ENCODE measurements around the gene FERD3L. TPM values are rescaled to one million over a fixed set of nuclear protein-coding genes. Genes with fewer than 3 reads are reported as not detected.

FERD3L gene
- total RNA-seq, 1 donor from 2014 or later = not detected

DNA sequence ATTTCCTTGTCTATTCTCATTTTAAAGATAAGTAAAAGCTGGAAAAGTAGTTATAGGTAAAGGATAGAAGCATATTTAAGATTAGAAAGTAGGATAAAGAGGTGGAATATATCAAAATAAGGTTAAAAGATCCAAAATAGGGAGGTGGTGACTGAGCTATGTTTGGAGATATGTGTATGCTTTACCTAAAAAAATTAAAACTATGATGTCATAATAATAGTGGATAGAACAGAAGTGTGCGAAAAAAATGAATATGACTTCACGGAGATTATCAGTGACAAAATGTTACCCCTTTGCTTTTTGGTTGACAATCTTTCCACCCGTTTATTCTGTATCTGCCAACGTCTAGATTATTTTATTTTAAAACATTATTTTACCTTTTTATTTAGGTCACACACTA, 33.4 kb upstream of the FERD3L start:
- H3K27me3 Mint-ChIP-seq (ENCODE audit: low read depth, unreplicated experiment) = peaks cover 1% of the 10 kb centered on the region
- H3K4me3 Mint-ChIP-seq (ENCODE audit: unreplicated experiment) = no peak overlapping the region
- H3K27ac Mint-ChIP-seq (ENCODE audit: unreplicated experiment) = no peak overlapping the region
- Histone ChIP-seq H4K20me1 (ENCODE audit: insufficient read depth, low read length) (no peaks in the 10 kb centered on the region), H2AFZ (ENCODE audit: low read depth, low read length) (no peak overlapping the region), H3K79me2 (ENCODE audit: insufficient read depth, low read length) (no peaks in the 10 kb centered on the region), H3K4me3 (ENCODE audit: insufficient read depth, low read depth, low read length) (no peak overlapping the region), H3K9ac (ENCODE audit: low read length) (no peak overlapping the region), H3K9me3 (ENCODE audit: insufficient read depth, low read depth, low read length) (no peaks in the 10 kb centered on the region), H3K27me3 (ENCODE audit: insufficient read depth, low read length) (no peaks in the 10 kb centered on the region), H3K27ac (ENCODE audit: low read depth, low read length) (no peak overlapping the region), H3K36me3 (ENCODE audit: insufficient read depth, low read length) (no peaks in the 10 kb centered on the region), H3K4me1 (ENCODE audit: insufficient read depth, low read length) (no peaks in the 10 kb centered on the region), H3K4me2 (ENCODE audit: low read length) (no peak overlapping the region)
- peaks cover 5% of the 10 kb centered on the region for H3K9me3 Mint-ChIP-seq (ENCODE audit: unreplicated experiment)
- H3K4me1 Mint-ChIP-seq (ENCODE audit: low read depth, unreplicated experiment) = peaks cover 6% of the 10 kb centered on the region
- DNase-seq (ENCODE audit: low read depth) (no peak), FAIRE-seq (no peak)
- no peak for TF ChIP-seq CTCF (IDR thresholded peaks at IDR 0.05; ENCODE audit: insufficient read depth, low read depth, low read length)
- no peak for TF ChIP-seq EZH2 (IDR thresholded peaks at IDR 0.05; ENCODE audit: insufficient read depth, low read length)
- no peaks in the 10 kb centered on the region for H3K36me3 Mint-ChIP-seq (ENCODE audit: low read depth, unreplicated experiment)

DNA sequence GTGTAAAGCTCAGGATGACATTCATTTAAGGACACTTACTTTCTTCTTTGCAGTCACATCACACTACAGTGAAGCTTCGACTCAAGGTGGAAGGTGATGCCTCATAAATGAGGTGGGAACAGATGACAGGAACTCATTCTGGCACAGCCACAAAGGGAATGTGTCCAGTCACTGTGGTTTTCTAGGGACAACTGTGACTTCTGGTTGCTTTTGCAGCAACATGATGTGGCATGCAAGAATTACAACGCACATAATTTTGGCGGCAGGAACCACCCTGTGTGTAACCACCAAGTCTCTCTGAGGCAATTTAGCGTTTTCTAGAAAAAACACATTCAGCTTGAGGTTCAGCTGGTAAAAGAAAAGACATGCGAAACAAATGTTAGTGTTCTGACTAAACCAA, 32.0 kb upstream of the FERD3L start:
- no peak for FAIRE-seq
- Mint-ChIP-seq H3K36me3 (ENCODE audit: low read depth, unreplicated experiment) (no peaks in the 10 kb centered on the region), H3K9me3 (ENCODE audit: unreplicated experiment) (peaks cover under 1% of the 10 kb centered on the region), H3K27me3 (ENCODE audit: low read depth, unreplicated experiment) (peaks cover 1% of the 10 kb centered on the region), H3K4me3 (ENCODE audit: unreplicated experiment) (no peak overlapping the region), H3K4me1 (ENCODE audit: low read depth, unreplicated experiment) (peaks cover 6% of the 10 kb centered on the region), H3K27ac (ENCODE audit: unreplicated experiment) (no peak overlapping the region)
- Histone ChIP-seq H3K4me1 (ENCODE audit: insufficient read depth, low read length) (no peaks in the 10 kb centered on the region), H3K27ac (ENCODE audit: low read depth, low read length) (no peak overlapping the region), H2AFZ (ENCODE audit: low read depth, low read length) (no peak overlapping the region), H3K27me3 (ENCODE audit: insufficient read depth, low read length) (no peaks in the 10 kb centered on the region), H3K4me2 (ENCODE audit: low read length) (no peak overlapping the region), H3K9me3 (ENCODE audit: insufficient read depth, low read depth, low read length) (no peaks in the 10 kb centered on the region), H3K79me2 (ENCODE audit: insufficient read depth, low read length) (no peaks in the 10 kb centered on the region), H4K20me1 (ENCODE audit: insufficient read depth, low read length) (no peaks in the 10 kb centered on the region), H3K4me3 (ENCODE audit: insufficient read depth, low read depth, low read length) (no peak overlapping the region), H3K9ac (ENCODE audit: low read length) (no peak overlapping the region), H3K36me3 (ENCODE audit: insufficient read depth, low read length) (no peaks in the 10 kb centered on the region)
- DNase-seq (ENCODE audit: low read depth) = no peak
- TF ChIP-seq EZH2 (IDR thresholded peaks at IDR 0.05; ENCODE audit: insufficient read depth, low read length) = no peak
- TF ChIP-seq CTCF (IDR thresholded peaks at IDR 0.05; ENCODE audit: insufficient read depth, low read depth, low read length) = no peak

DNA sequence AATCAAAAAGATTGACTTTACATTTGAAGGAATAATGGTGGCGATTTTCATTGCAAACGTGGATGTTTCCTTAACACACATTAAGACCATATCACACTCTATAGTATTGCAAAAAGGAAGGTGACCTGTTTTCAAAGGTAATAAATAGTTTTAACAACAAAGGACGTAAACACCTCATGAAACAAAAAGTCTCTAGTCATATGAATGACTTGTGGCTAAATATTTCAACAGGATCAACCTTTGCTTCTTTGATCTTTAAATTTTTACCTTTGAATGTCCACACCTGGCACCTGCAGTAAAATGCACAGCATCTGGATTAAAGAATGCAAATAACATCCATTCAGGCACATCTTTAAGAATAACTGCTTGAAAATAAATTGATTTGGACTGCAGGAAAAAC, 30.0 kb upstream of the FERD3L start:
- Mint-ChIP-seq H3K27me3 (ENCODE audit: low read depth, unreplicated experiment) (no peaks in the 10 kb centered on the region), H3K9me3 (ENCODE audit: unreplicated experiment) (no peaks in the 10 kb centered on the region), H3K27ac (ENCODE audit: unreplicated experiment) (no peak overlapping the region), H3K4me3 (ENCODE audit: unreplicated experiment) (no peak overlapping the region), H3K4me1 (ENCODE audit: low read depth, unreplicated experiment) (peaks cover 6% of the 10 kb centered on the region), H3K36me3 (ENCODE audit: low read depth, unreplicated experiment) (no peaks in the 10 kb centered on the region)
- TF ChIP-seq CTCF (IDR thresholded peaks at IDR 0.05; ENCODE audit: insufficient read depth, low read depth, low read length) (no peak), EZH2 (IDR thresholded peaks at IDR 0.05; ENCODE audit: insufficient read depth, low read length) (no peak)
- H3K27me3 ChIP-seq (ENCODE audit: insufficient read depth, low read length) = no peaks in the 10 kb centered on the region
- DNase-seq (ENCODE audit: low read depth) (no peak), FAIRE-seq (no peak)
- no peaks in the 10 kb centered on the region for H3K4me1 ChIP-seq (ENCODE audit: insufficient read depth, low read length)
- no peaks in the 10 kb centered on the region for H3K36me3 ChIP-seq (ENCODE audit: insufficient read depth, low read length)
- no peak overlapping the region for H3K4me3 ChIP-seq (ENCODE audit: insufficient read depth, low read depth, low read length)
- H3K79me2 ChIP-seq (ENCODE audit: insufficient read depth, low read length) = no peaks in the 10 kb centered on the region
- H3K4me2 ChIP-seq (ENCODE audit: low read length) = no peak overlapping the region
- H3K27ac ChIP-seq (ENCODE audit: low read depth, low read length) = no peak overlapping the region
- H4K20me1 ChIP-seq (ENCODE audit: insufficient read depth, low read length) = no peaks in the 10 kb centered on the region
- no peaks in the 10 kb centered on the region for H3K9me3 ChIP-seq (ENCODE audit: insufficient read depth, low read depth, low read length)
- H3K9ac ChIP-seq (ENCODE audit: low read length) = no peak overlapping the region
- no peak overlapping the region for H2AFZ ChIP-seq (ENCODE audit: low read depth, low read length)

All from astrocyte (in vitro differentiated cells and primary cell).